GM10266 (cell line): Measurements from ENCODE around the gene RNF38.
"Not testable (repeated sequence)": the region's sequence is repeated elsewhere in the genome, so short reads cannot be mapped to it uniquely, and the experiment has no call there.

Experiments used
- DNase-seq: peaks from one replicate; pipeline ENCODE4 v3.0.0; 2012; ENCODE audit errors: extremely low spot score
- TF ChIP-seq, protein P1 (sequence below): IDR thresholded peaks from 2 replicates; pipeline ENCODE4 v1.5.1; 2012; ENCODE audit warnings: mild to moderate bottlenecking, low read depth; ENCODE audit not compliant: control insufficient read depth, insufficient read depth; ENCODE audit errors: missing control alignments

RNF38 gene

GRCh38 chr9:36316049-36316448, 84.0 kb downstream of the RNF38 start:
- DNase-seq: no peak
- TF ChIP-seq, protein P1, sequence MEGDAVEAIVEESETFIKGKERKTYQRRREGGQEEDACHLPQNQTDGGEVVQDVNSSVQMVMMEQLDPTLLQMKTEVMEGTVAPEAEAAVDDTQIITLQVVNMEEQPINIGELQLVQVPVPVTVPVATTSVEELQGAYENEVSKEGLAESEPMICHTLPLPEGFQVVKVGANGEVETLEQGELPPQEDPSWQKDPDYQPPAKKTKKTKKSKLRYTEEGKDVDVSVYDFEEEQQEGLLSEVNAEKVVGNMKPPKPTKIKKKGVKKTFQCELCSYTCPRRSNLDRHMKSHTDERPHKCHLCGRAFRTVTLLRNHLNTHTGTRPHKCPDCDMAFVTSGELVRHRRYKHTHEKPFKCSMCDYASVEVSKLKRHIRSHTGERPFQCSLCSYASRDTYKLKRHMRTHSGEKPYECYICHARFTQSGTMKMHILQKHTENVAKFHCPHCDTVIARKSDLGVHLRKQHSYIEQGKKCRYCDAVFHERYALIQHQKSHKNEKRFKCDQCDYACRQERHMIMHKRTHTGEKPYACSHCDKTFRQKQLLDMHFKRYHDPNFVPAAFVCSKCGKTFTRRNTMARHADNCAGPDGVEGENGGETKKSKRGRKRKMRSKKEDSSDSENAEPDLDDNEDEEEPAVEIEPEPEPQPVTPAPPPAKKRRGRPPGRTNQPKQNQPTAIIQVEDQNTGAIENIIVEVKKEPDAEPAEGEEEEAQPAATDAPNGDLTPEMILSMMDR: no peak

- TF ChIP-seq, protein P1: no peak
Observed at GRCh38 chr9:36315283-36315682, 84.8 kb downstream of the RNF38 start.

GRCh38 chr9:36314740-36315139, 85.3 kb downstream of the RNF38 start:
- no peak for DNase-seq
- TF ChIP-seq, protein P1: no peak

More at GRCh38 chr9:36315283-36315682, 84.8 kb downstream of the RNF38 start:
- DNase-seq: no peak

GRCh38 chr9:36306471-36307306, 93.4 kb downstream of the RNF38 start:
- DNase-seq: no peak
- TF ChIP-seq, protein P1: no peak

GRCh38 chr9:36304366-36304765, 95.7 kb downstream of the RNF38 start:
- DNase-seq: not testable (repeated sequence)

DNA sequence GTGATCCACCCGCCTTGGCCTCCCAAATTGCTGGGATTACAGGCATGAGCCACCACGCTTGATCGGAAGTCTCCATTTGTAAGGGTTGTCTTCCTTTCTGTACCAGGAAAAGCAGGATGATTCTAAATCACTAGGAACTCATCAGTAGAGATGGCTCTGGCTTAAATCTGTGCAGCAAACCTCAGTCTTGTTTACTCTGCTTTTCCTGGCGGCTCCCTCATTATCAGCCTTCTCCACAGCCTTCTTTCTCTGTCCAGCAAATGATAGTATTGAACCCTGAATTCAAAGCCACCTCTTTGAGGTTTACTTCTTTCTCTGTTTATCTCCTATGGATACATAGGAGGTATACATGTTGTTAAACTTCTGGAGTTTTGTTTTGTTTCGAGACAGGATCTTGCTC, 98.8 kb downstream of the RNF38 start:
- TF ChIP-seq, protein P1: no peak
- no peak for DNase-seq

GRCh38 chr9:36298566-36298965, 101.5 kb downstream of the RNF38 start:
- TF ChIP-seq, protein P1: no peak
- DNase-seq: no peak
